GM19372 (cell line): ENCODE data around the gene MMP28.
"Not testable (repeated sequence)": the region's sequence is repeated elsewhere in the genome, so short reads cannot be mapped to it uniquely, and the experiment has no call there.

Source experiments
- ATAC-seq: cut with Tn5 transposase; IDR thresholded peaks from one replicate; pipeline ENCODE4 v1.9.1; 2021; ENCODE audit warnings: mild to moderate bottlenecking, low read depth, moderate library complexity; ENCODE audit not compliant: unreplicated experiment

The MMP28 gene

GRCh38 chr17:35768797-35769196, 26.6 kb downstream of the MMP28 start:
- no peak for ATAC-seq

- ATAC-seq = no peak
These were observed 28.4 kb downstream of the MMP28 start for GRCh38 chr17:35766903-35767510.

- no peak for ATAC-seq
These were observed 29.0 kb downstream of the MMP28 start for GRCh38 chr17:35766489-35766877.

GRCh38 chr17:35765756-35766488, 29.5 kb downstream of the MMP28 start:
- ATAC-seq = no peak

- ATAC-seq = no peak
These were observed 30.2 kb downstream of the MMP28 start for GRCh38 chr17:35765086-35765710.

GRCh38 chr17:35764123-35764991, 31.1 kb downstream of the MMP28 start:
- ATAC-seq = peak; percentile 89

- ATAC-seq = no peak
These were observed 31.7 kb downstream of the MMP28 start for GRCh38 chr17:35763767-35764122.

GRCh38 chr17:35761601-35762000, 33.8 kb downstream of the MMP28 start:
- ATAC-seq = no peak

- ATAC-seq = no peak
These were observed 34.9 kb downstream of the MMP28 start, which contains the start of gene C17orf50 for GRCh38 chr17:35760587-35760986. C17orf50 (plus strand) TSS chr17:35760887; CDS start chr17:35760942, 55 bp downstream.

GRCh38 chr17:35757243-35757642, 38.2 kb downstream of the MMP28 start:
- no peak for ATAC-seq

GRCh38 chr17:35752945-35753764, 42.3 kb downstream of the MMP28 start, which contains the start of gene GAS2L2:
GAS2L2 (minus strand) TSS chr17:35753239; CDS start chr17:35752850, 389 bp downstream.
- no peak for ATAC-seq

- ATAC-seq = no peak
These were observed 43.0 kb downstream of the MMP28 start for GRCh38 chr17:35752471-35752870.

GRCh38 chr17:35751541-35751940, 43.9 kb downstream of the MMP28 start:
- not testable (repeated sequence) for ATAC-seq

GRCh38 chr17:35750526-35751395, 44.7 kb downstream of the MMP28 start:
- no peak for ATAC-seq

- ATAC-seq = no peak
These were observed 45.7 kb downstream of the MMP28 start for GRCh38 chr17:35749560-35750412.

GRCh38 chr17:35748979-35749378, 46.5 kb downstream of the MMP28 start:
- no peak for ATAC-seq

GRCh38 chr17:35748341-35748841, 47.0 kb downstream of the MMP28 start:
- no peak for ATAC-seq

- ATAC-seq = no peak
These were observed 47.9 kb downstream of the MMP28 start for GRCh38 chr17:35747540-35748017.
